Gastrocnemius medialis (tissue), 4 donors: ENCODE results near the gene ANGPTL7. TPM values are rescaled to one million over a fixed set of nuclear protein-coding genes. Genes with fewer than 3 reads are reported as not detected.
"Not testable (repeated sequence)": the region's sequence is repeated elsewhere in the genome, so short reads cannot be mapped to it uniquely, and the experiment has no call there.

Source experiments
- ATAC-seq, 2 donors: fragments of 150-250 bp; one replicate each; pipeline ENCODE4 v1.9.1; 2016
- DNase-seq, 2 donors: peaks; one replicate each; pipeline ENCODE4 v3.0.0-alpha.2; 2019
- H3K27ac ChIP-seq, 4 donors: fragments of 200-600 bp; sonication (generic); 1 replicate in 1 of 4; 2 replicates in 3 of 4; pipeline ENCODE4 v1.5.1; 2016 to 2018; ENCODE audit warnings: mild to moderate bottlenecking in 2 of 4, moderate library complexity in 1 of 4
- H3K27me3 ChIP-seq, 3 donors: fragments of 200-600 bp; sonication (generic) in 2 of 3; 1 replicate in 1 of 3; 2 replicates in 2 of 3; pipeline versions ENCODE4 v1.5.1 to v1.6.0; 2016 to 2019; ENCODE audit warnings: mild to moderate bottlenecking in 1 of 3, moderate library complexity in 1 of 3
- H3K36me3 ChIP-seq, 2 donors: fragments of 200-600 bp; sonication (generic) in 1 of 2; one replicate each; pipeline ENCODE4 v1.5.1; 2017 to 2018
- H3K4me1 ChIP-seq, 2 donors: fragments of 200-600 bp; sonication (generic) in 1 of 2; one replicate each; pipeline ENCODE4 v1.5.1; 2016 to 2017; ENCODE audit warnings: mild to moderate bottlenecking in 2 of 2
- H3K4me3 ChIP-seq, 4 donors: fragments of 200-600 bp; sonication (generic) in 3 of 4; 1 replicate in 1 of 4; 2 replicates in 3 of 4; pipeline ENCODE4 v1.5.1; 2016 to 2019; ENCODE audit warnings: mild to moderate bottlenecking in 2 of 4
- H3K9me3 ChIP-seq, 3 donors: fragments of 200-600 bp; sonication (generic) in 2 of 3; 1 replicate in 1 of 3; 2 replicates in 2 of 3; pipeline ENCODE4 v1.5.1; 2016 to 2019
- POLR2A ChIP-seq, 2 donors: fragments of 450-650 bp; IDR thresholded peaks; one replicate each; pipeline ENCODE4 v1.6.1; 2017; ENCODE audit warnings: antibody characterized with exemption in 2 of 2, mild to moderate bottlenecking in 2 of 2, moderate library complexity in 2 of 2
- in situ Hi-C, 4 donors: fragments of 200-750 bp; cut with MboI; loops; one replicate each; pipeline versions ENCODE4 v1.15.0 to v1.8.0; 2017; ENCODE audit warnings: low sequenced_read_pairs in 4 of 4
- intact Hi-C: fragments of 100-400 bp; cut with DNase I; formaldehyde crosslinking; loops from one replicate; pipeline ENCODE4 v1.15.1; 2023; ENCODE audit warnings: low total_unique reads
- total RNA-seq, 4 donors: library from RNA; depleted of rRNA; stranded (reverse); fragments of >200 nt; gene quantifications; one replicate each; pipeline versions ENCODE4 v1.1.0 to v1.2.3, GENCODE V29; 2016
- TF ChIP-seq, protein P1 (sequence below), 5 experiments: fragments of 450-650 bp in 3 of 5; fragments of 200-600 bp in 2 of 5; sonication (generic) in 2 of 5; IDR thresholded peaks in 4 of 5; conservative IDR thresholded peaks in 1 of 5; 1 replicate in 4 of 5; 2 replicates in 1 of 5; pipeline ENCODE4 v1.5.1; 2016 to 2019; ENCODE audit warnings: antibody characterized with exemption in 5 of 5, mild to moderate bottlenecking in 3 of 5, moderate library complexity in 3 of 5

Gene ANGPTL7
- total RNA-seq, 4 donors from 2014 or later: 0.56 to 30.7 (median 3.3) TPM

DNA sequence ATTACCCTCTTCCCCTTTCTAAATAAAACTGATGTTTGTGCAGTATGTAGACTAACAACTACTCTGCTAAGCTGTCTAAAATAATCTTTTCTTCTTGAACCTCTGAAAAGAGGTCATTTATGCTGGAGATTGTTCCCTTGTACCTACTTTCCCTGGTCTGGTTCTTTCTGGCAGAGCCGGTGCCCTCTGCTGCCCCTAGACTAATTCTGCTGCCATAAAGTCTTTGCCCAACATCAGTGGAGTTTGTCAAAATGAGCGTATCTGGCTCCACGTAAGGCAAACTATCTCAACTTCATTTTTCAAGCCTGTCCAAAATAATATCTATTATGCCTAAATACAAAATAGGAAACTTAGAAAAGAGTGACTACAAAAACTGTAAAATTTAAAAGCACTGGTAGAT is 30.9 kb upstream of the ANGPTL7 start:
- Histone ChIP-seq H3K4me3 (no peak overlapping the region), H3K27me3 (no peaks in the 10 kb centered on the region), H3K4me1 (peaks cover 27 to 36% of the 10 kb centered on the region in 2 donors), H3K27ac (peak overlapping the region; percentile 85 to 94 (median 90)), H3K36me3 (peaks cover 0 to 6% of the 10 kb centered on the region in 2 donors), H3K9me3 (no peaks in the 10 kb centered on the region)
- DNase-seq (no peak), ATAC-seq (peak in 1 of 2 donors; percentile 23)
- TF ChIP-seq, protein P1, sequence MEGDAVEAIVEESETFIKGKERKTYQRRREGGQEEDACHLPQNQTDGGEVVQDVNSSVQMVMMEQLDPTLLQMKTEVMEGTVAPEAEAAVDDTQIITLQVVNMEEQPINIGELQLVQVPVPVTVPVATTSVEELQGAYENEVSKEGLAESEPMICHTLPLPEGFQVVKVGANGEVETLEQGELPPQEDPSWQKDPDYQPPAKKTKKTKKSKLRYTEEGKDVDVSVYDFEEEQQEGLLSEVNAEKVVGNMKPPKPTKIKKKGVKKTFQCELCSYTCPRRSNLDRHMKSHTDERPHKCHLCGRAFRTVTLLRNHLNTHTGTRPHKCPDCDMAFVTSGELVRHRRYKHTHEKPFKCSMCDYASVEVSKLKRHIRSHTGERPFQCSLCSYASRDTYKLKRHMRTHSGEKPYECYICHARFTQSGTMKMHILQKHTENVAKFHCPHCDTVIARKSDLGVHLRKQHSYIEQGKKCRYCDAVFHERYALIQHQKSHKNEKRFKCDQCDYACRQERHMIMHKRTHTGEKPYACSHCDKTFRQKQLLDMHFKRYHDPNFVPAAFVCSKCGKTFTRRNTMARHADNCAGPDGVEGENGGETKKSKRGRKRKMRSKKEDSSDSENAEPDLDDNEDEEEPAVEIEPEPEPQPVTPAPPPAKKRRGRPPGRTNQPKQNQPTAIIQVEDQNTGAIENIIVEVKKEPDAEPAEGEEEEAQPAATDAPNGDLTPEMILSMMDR (IDR thresholded peaks at IDR 0.05 in 4 of 5, conservative IDR thresholded peaks at IDR 0.05 in 1 of 5): no peak
- no peak for TF ChIP-seq POLR2A (IDR thresholded peaks at IDR 0.05)
- intact Hi-C loops: loop anchor here (2.0 to 5.0 kb wide), 3 partner anchors 17 to 486 kb away; partner anchors contain the start of gene MTOR
- in situ Hi-C loops: no loop called here

DNA sequence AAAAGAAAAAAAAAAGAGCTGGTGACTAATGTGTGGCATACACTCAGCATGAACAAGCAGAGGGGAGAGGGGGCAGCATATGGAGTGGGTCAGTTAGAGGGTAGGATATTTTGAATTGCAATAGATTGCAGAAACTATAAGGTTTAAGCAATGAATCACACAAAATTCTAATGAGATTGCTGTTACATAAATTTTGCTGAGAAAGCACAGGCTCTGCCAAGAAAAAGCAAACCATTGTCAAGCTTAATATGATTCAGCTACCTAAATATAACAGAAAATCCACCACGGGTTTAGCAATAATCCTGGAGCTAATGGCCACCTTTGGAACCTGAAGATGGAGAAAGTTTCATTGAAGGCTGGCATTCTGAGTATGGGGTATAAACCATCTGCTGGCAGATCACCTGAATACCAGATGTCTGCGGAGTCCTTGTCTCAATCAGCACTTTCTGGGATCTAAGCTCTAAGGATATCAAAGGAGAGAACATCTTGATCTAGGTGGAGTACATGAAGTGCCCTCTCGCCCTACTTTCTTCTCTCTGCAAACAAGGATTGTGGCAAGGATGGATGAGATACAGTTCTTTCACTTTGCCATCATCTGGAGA is 30.3 kb upstream of the ANGPTL7 start:
- Histone ChIP-seq H3K4me3 (no peak overlapping the region), H3K27ac (peak overlapping the region; percentile 85 to 94 (median 90)), H3K27me3 (no peaks in the 10 kb centered on the region), H3K36me3 (peaks cover 0 to 6% of the 10 kb centered on the region in 2 donors), H3K4me1 (peaks cover 27 to 36% of the 10 kb centered on the region in 2 donors), H3K9me3 (no peaks in the 10 kb centered on the region)
- no peak for TF ChIP-seq POLR2A (IDR thresholded peaks at IDR 0.05)
- TF ChIP-seq, protein P1 (IDR thresholded peaks at IDR 0.05 in 4 of 5, conservative IDR thresholded peaks at IDR 0.05 in 1 of 5): no peak
- intact Hi-C loops: loop anchor here (2.0 to 5.0 kb wide), 3 partner anchors 16 to 487 kb away; partner anchors contain the start of gene MTOR
- ATAC-seq: peak; percentile 71 to 78
- peak; percentile 14 to 52 for DNase-seq
- in situ Hi-C loops: no loop called here

DNA sequence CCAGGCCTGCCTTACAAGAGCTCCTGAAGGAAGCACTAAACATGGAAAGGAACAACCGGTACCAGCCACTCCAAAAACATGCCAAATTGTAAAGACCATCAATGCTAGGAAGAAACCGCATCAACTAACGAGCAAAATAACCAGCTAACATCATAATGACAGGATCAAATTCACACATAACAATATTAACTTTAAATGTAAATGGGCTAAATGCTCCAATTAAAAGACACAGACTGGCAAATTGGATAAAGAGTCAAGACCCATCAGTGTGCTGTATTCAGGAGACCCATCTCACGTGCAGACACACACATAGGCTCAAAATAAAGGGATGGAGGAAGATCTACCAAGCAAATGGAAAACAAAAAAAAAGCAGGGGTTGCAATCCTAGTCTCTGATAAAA is 26.4 kb upstream of the ANGPTL7 start:
- intact Hi-C loops, DNase-seq, H3K27me3 ChIP-seq, ATAC-seq, H3K9me3 ChIP-seq, H3K36me3 ChIP-seq, H3K27ac ChIP-seq, H3K4me3 ChIP-seq, in situ Hi-C loops: not testable (repeated sequence)
- peaks cover 12 to 19% of the 10 kb centered on the region in 2 donors for H3K4me1 ChIP-seq

DNA sequence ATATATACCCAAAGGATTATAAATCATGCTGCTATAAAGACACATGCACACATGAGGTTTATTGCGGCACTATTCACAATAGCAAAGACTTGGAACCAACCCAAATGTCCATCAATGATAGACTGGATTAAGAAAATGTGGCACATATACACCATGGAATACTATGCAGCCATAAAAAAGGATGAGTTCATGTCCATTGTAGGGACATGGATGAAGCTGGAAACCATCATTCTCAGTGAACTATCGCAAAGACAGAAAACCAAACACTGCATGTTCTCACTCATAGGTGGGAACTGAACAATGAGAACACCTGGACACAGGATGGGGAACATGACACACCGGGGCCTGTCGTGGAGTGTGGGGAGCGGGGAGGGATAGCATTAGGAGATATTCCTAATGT is 22.4 kb upstream of the ANGPTL7 start:
- H3K4me3 ChIP-seq, DNase-seq, ATAC-seq, H3K9me3 ChIP-seq, in situ Hi-C loops, H3K4me1 ChIP-seq, H3K27ac ChIP-seq, intact Hi-C loops, H3K27me3 ChIP-seq, H3K36me3 ChIP-seq: not testable (repeated sequence)

DNA sequence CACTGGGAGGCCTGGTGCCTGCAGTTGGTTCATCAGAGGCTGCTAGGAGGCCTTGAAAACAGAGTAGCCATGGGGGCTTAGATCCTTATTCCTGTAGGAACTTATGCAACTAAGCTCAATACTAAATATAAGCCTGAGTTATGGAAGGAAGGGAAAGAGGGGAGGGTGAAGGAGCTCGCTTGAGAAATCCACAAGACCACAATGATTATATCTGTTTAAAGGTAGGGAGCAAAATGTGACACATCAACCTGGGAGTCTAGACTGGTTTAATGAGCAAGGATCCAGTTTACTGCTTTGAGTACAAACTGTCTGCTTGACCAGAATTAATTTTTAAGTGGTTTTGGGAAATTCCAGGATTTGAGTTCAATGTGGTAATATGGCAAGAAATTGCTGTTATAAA is 20.4 kb upstream of the ANGPTL7 start:
- intact Hi-C loops: no loop called here

More for the DNA sequence above, 20.4 kb upstream of the ANGPTL7 start:
- ATAC-seq: no peak
- TF ChIP-seq, protein P1 (IDR thresholded peaks at IDR 0.05 in 4 of 5, conservative IDR thresholded peaks at IDR 0.05 in 1 of 5): no peak
- TF ChIP-seq POLR2A (IDR thresholded peaks at IDR 0.05): no peak
- H3K27me3 ChIP-seq: no peaks in the 10 kb centered on the region
- H3K27ac ChIP-seq: no peak overlapping the region
- H3K4me3 ChIP-seq: no peak overlapping the region
- H3K4me1 ChIP-seq: peaks cover 0 to 3% of the 10 kb centered on the region in 2 donors
- H3K9me3 ChIP-seq: no peaks in the 10 kb centered on the region
- in situ Hi-C loops: no loop called here
- DNase-seq: no peak
- H3K36me3 ChIP-seq: peaks cover 0 to 6% of the 10 kb centered on the region in 2 donors
